ENCODE data around the gene DOCK3.

Gene DOCK3

DNA sequence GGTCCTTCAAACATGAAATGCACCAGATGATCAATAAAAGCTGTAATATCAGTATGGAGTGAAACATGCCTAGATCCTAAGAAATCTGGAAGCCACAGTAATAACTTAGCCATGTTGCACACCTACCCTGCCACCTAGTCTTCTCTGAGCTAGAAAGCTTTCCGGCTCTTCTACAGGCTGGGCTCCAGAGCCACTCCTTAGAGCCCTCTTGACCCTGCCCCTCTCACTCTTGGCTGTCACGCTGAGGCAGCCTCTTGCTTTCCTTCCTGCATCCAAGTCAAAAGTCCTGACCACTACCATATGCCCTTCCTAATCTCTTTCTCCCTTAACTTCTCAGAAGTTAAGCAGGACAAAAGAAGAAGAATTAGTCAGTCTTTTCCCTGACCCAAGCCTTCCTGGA is 734.1 kb downstream of the DOCK3 start:
- Histone ChIP-seq H3K4me3 (ENCODE audit: low read depth, low read length) (no peak overlapping the region), H3K36me3 (ENCODE audit: control insufficient read depth, insufficient read depth, low read length) (peaks cover 49% of the 10 kb centered on the region), H3K9me3 (ENCODE audit: control insufficient read depth, insufficient read depth, low read depth, low read length) (no peaks in the 10 kb centered on the region)

GRCh38 chr3:51422211-51422610 is 747.5 kb downstream of the DOCK3 start:
- Histone ChIP-seq H3K27ac (ENCODE audit: low read depth, low read length) (no peak overlapping the region), H3K9ac (ENCODE audit: low read length) (no peak overlapping the region), H3K4me1 (ENCODE audit: control insufficient read depth, insufficient read depth, low read length) (peaks cover 3% of the 10 kb centered on the region; the same call in 1 of the 2 replicates), H3K4me3 (ENCODE audit: low read depth, low read length) (no peak overlapping the region), H3K27me3 (ENCODE audit: control insufficient read depth, insufficient read depth, low read length) (no peaks in the 10 kb centered on the region), H3K36me3 (ENCODE audit: control insufficient read depth, insufficient read depth, low read length) (peaks cover 44% of the 10 kb centered on the region), H3K9me3 (ENCODE audit: control insufficient read depth, insufficient read depth, low read depth, low read length) (no peaks in the 10 kb centered on the region)

More for the DNA sequence above, 734.1 kb downstream of the DOCK3 start:
- H3K9ac ChIP-seq (ENCODE audit: low read length): no peak overlapping the region
- no peaks in the 10 kb centered on the region for H3K27me3 ChIP-seq (ENCODE audit: control insufficient read depth, insufficient read depth, low read length)
- H3K27ac ChIP-seq (ENCODE audit: low read depth, low read length): no peak overlapping the region
- no peaks in the 10 kb centered on the region for H3K4me1 ChIP-seq (ENCODE audit: control insufficient read depth, insufficient read depth, low read length)

GRCh38 chr3:51426921-51427320 is 752.2 kb downstream of the DOCK3 start:
- Histone ChIP-seq H3K27ac (ENCODE audit: low read depth, low read length) (no peak overlapping the region), H3K9me3 (ENCODE audit: control insufficient read depth, insufficient read depth, low read depth, low read length) (no peaks in the 10 kb centered on the region), H3K27me3 (ENCODE audit: control insufficient read depth, insufficient read depth, low read length) (no peaks in the 10 kb centered on the region), H3K9ac (ENCODE audit: low read length) (no peak overlapping the region), H3K36me3 (ENCODE audit: control insufficient read depth, insufficient read depth, low read length) (peaks cover 45% of the 10 kb centered on the region), H3K4me1 (ENCODE audit: control insufficient read depth, insufficient read depth, low read length) (no peaks in the 10 kb centered on the region), H3K4me3 (ENCODE audit: low read depth, low read length) (no peak overlapping the region)

DNA sequence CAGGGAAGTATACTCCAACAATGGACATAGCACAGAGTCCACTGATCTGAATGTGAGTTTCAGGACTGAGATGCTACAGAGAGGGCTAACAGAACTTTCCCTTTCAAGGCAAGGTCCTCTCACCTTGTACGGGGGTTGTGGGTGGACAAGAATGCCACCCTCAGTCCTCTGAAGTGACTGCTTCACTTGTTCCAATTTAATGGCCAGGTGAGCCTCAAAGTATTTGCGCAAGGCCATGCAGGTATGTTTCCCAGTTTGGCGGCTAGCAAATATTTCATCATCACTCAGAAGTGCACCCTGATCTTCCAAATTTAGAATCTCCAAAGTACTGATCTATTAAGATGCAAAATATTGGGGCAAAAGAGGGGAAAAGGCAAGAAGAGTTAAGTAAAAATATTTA is 754.4 kb downstream of the DOCK3 start:
- no peak overlapping the region for H3K4me3 ChIP-seq (ENCODE audit: low read depth, low read length)
- H3K4me1 ChIP-seq (ENCODE audit: control insufficient read depth, insufficient read depth, low read length): no peaks in the 10 kb centered on the region
- no peak overlapping the region for H3K27ac ChIP-seq (ENCODE audit: low read depth, low read length)
- H3K9ac ChIP-seq (ENCODE audit: low read length): no peak overlapping the region
- H3K27me3 ChIP-seq (ENCODE audit: control insufficient read depth, insufficient read depth, low read length): no peaks in the 10 kb centered on the region
- H3K9me3 ChIP-seq (ENCODE audit: control insufficient read depth, insufficient read depth, low read depth, low read length): no peaks in the 10 kb centered on the region
- peaks cover 44% of the 10 kb centered on the region for H3K36me3 ChIP-seq (ENCODE audit: control insufficient read depth, insufficient read depth, low read length)
